DMS53 (cell line): ENCODE results near the gene SERPINB13.

Experiments
- DNase-seq: peaks from one replicate; lab custom pipeline; 2025; lab: John Stamatoyannopoulos, UW

SERPINB13 gene

DNA sequence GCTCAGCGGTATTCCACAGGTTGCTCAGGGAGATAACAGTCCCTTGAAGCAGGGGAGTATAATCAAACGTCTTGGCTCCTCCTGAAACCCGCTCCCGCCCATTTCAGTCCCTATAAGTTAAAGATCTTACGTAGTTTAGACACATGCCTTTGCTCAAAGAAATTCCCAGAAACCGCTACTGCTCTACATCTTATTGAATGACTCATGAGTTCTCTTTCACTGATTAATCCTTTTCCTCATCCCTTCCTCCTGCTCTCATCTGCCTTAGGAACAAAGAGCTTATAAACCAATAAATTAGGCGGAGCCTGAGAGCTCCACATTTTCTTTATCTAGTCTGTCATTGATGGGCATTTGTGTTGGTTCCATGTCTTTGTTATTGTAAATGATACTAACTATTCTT, 61.1 kb downstream of the SERPINB13 start:
- DNase-seq, result no peak
